Measurements from ENCODE around the gene ESCO1. TPM values are rescaled to one million over a fixed set of nuclear protein-coding genes. Genes with fewer than 3 reads are reported as not detected.

ESCO1 gene
- total and polyA plus RNA-seq, 2 of the 13 experiments (the other 11 are each of a cell fraction or from before 2014, with no cell fraction given) = 6.3 to 19.4 TPM

GRCh38 chr18:21600526-21601410 lies at the start of gene ESCO1 (continued):
- no peak for TF ChIP-seq KIAA2018 (CRISPR knock-in tag; IDR thresholded peaks at IDR 0.05; ENCODE audit: borderline replicate concordance)
- TF ChIP-seq ZNF383 (CRISPR knock-in tag; IDR thresholded peaks at IDR 0.05; ENCODE audit: borderline replicate concordance) = 0 out of 2 replicates have a peak, but pooled peaks have one; percentile 51
- peak; percentile 85 for TF ChIP-seq FOXO1 (CRISPR knock-in tag; IDR thresholded peaks at IDR 0.05)
- TF ChIP-seq ZNF737 (CRISPR knock-in tag; IDR thresholded peaks at IDR 0.05; ENCODE audit: borderline replicate concordance) = no peak
- 0 out of 2 replicates have a peak, but pooled peaks have one; percentile 23 for TF ChIP-seq ZSCAN20 (CRISPR knock-in tag; IDR thresholded peaks at IDR 0.05; ENCODE audit: borderline replicate concordance)
- TF ChIP-seq ZNF598 (CRISPR knock-in tag; IDR thresholded peaks at IDR 0.05; ENCODE audit: borderline replicate concordance) = peak; percentile 10; the same call in 1 of the 2 replicates
- TF ChIP-seq FOXK2 (IDR thresholded peaks at IDR 0.05) = no peak
- no peak for TF ChIP-seq ZNF33B (CRISPR knock-in tag; IDR thresholded peaks at IDR 0.05)
- TF ChIP-seq ZNF225 (CRISPR knock-in tag; IDR thresholded peaks at IDR 0.05) = no peak
- TF ChIP-seq, protein P1, sequence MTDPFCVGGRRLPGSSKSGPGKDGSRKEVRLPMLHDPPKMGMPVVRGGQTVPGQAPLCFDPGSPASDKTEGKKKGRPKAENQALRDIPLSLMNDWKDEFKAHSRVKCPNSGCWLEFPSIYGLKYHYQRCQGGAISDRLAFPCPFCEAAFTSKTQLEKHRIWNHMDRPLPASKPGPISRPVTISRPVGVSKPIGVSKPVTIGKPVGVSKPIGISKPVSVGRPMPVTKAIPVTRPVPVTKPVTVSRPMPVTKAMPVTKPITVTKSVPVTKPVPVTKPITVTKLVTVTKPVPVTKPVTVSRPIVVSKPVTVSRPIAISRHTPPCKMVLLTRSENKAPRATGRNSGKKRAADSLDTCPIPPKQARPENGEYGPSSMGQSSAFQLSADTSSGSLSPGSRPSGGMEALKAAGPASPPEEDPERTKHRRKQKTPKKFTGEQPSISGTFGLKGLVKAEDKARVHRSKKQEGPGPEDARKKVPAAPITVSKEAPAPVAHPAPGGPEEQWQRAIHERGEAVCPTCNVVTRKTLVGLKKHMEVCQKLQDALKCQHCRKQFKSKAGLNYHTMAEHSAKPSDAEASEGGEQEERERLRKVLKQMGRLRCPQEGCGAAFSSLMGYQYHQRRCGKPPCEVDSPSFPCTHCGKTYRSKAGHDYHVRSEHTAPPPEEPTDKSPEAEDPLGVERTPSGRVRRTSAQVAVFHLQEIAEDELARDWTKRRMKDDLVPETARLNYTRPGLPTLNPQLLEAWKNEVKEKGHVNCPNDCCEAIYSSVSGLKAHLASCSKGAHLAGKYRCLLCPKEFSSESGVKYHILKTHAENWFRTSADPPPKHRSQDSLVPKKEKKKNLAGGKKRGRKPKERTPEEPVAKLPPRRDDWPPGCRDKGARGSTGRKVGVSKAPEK (CRISPR knock-in tag; IDR thresholded peaks at IDR 0.05; ENCODE audit: borderline replicate concordance) = no peak
- TF ChIP-seq ZBTB34 (CRISPR knock-in tag; IDR thresholded peaks at IDR 0.05) = no peak
- TF ChIP-seq NFYB (CRISPR knock-in tag; IDR thresholded peaks at IDR 0.05) = no peak
- peak; percentile 85; the same call in 1 of the 2 replicates for TF ChIP-seq ZNF558 (CRISPR knock-in tag; IDR thresholded peaks at IDR 0.05; ENCODE audit: borderline replicate concordance)
- TF ChIP-seq, protein P2, sequence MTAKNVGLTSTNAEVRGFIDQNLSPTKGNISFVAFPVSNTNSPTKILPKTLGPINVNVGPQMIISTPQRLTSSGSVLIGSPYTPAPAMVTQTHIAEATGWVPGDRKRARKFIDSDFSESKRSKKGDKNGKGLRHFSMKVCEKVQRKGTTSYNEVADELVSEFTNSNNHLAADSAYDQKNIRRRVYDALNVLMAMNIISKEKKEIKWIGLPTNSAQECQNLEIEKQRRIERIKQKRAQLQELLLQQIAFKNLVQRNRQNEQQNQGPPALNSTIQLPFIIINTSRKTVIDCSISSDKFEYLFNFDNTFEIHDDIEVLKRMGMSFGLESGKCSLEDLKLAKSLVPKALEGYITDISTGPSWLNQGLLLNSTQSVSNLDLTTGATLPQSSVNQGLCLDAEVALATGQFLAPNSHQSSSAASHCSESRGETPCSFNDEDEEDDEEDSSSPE (CRISPR knock-in tag; IDR thresholded peaks at IDR 0.05) = peak; percentile 91
